Calu3 (cell line): ENCODE measurements around the gene FHL2. TPM values are rescaled to one million over a fixed set of nuclear protein-coding genes. Genes with fewer than 3 reads are reported as not detected.

Source experiments
- Bru-seq: library from RNA; stranded (reverse); fragments of 400-500 nt; gene quantifications from one replicate; lab custom pipeline; 2021; lab: Mats Ljungman, UMichigan
- BruChase-seq, 2 experiments: library from RNA; stranded (reverse); fragments of 400-500 nt; gene quantifications; one replicate each; lab custom pipeline; 2021; lab: Mats Ljungman, UMichigan
- BruUV-seq: library from RNA; stranded (reverse); fragments of 400-500 nt; replicated peaks from 2 replicates; lab custom pipeline; 2021; lab: Mats Ljungman, UMichigan
- CTCF ChIA-PET: fragments of 300-600 bp; sonication (Branson Sonifier 250); formaldehyde crosslinking; loops from one replicate; lab custom pipeline; 2022; ENCODE audit warnings: antibody characterized with exemption; lab: Charles Lee
- DNase-seq: peaks from one replicate; pipeline ENCODE4 v3.0.0; 2022
- H3K27ac Mint-ChIP-seq: one replicate; pipeline ENCODE4 v1.8.0; 2022; ENCODE audit warnings: mixed read lengths; ENCODE audit not compliant: unreplicated experiment
- H3K27me3 Mint-ChIP-seq: one replicate; pipeline ENCODE4 v1.8.0; 2022; ENCODE audit warnings: mixed read lengths; ENCODE audit not compliant: unreplicated experiment
- H3K36me3 Mint-ChIP-seq: one replicate; pipeline ENCODE4 v1.8.0; 2022; ENCODE audit warnings: mild to moderate bottlenecking, moderate library complexity, mixed read lengths; ENCODE audit not compliant: insufficient read depth, unreplicated experiment
- H3K4me1 Mint-ChIP-seq: one replicate; pipeline ENCODE4 v1.8.0; 2022; ENCODE audit warnings: mild to moderate bottlenecking, low read depth, mixed read lengths; ENCODE audit not compliant: unreplicated experiment
- H3K4me3 Mint-ChIP-seq: one replicate; pipeline ENCODE4 v1.8.0; 2022; ENCODE audit warnings: mild to moderate bottlenecking, low read depth, moderate library complexity, mixed read lengths; ENCODE audit not compliant: unreplicated experiment
- H3K9me3 Mint-ChIP-seq: one replicate; pipeline ENCODE4 v1.8.0; 2022; ENCODE audit warnings: low read depth, mixed read lengths; ENCODE audit not compliant: unreplicated experiment
- CTCF ChIP-seq: fragments of 200-600 bp; IDR thresholded peaks from one replicate; pipeline ENCODE4 v1.8.0; 2022; ENCODE audit warnings: antibody characterized with exemption; ENCODE audit not compliant: unreplicated experiment
- intact Hi-C: fragments of 100-400 bp; cut with micrococcal nuclease; formaldehyde crosslinking; loops from one replicate; pipeline ENCODE4 v1.10.0; 2022; ENCODE audit not compliant: unreplicated experiment
- long read RNA-seq: library from polyadenylated mRNA; stranded (forward); transcript quantifications from one replicate; pipeline ENCODE4 v2.0.0, GENCODE V29; 2022
- total RNA-seq: library from RNA; stranded (reverse); gene quantifications from 2 replicates; pipeline ENCODE4 v1.2.3, GENCODE V29; 2022

The FHL2 gene
- total RNA-seq, result 51.9 and 67.4 TPM in 2 replicates
- Bru-seq, nascent RNA, result percentile 89 among the genes with signal in this experiment
- BruChase-seq, experiment 1, labeled RNA remaining after a 6-hour chase, result percentile 67 among the genes with signal in this experiment
- percentile 62 among the genes with signal in this experiment for BruChase-seq, experiment 2, labeled RNA remaining after a 2-hour chase
- long read RNA-seq, transcript FHL2-205 (6 exons, 1,531 nt), result minor isoform, 24 of 90 reads
- long read RNA-seq, transcript FHL2-202 (7 exons, 1,769 nt), result major isoform, 29 of 90 reads
- long read RNA-seq, transcript FHL2-206 (6 exons, 1,367 nt), result minor isoform, 11 of 90 reads
- long read RNA-seq, transcript FHL2-201 (7 exons, 1,462 nt), result minor isoform, 10 of 90 reads
- long read RNA-seq, partial matches to known transcripts, result 2 of 90 reads
- long read RNA-seq, other reads (novel, unspliced or antisense), result 10 of 90 reads

GRCh38 chr2:105398336-105399206, at the start of gene FHL2:
FHL2 (minus strand) TSS chr2:105399051; CDS start chr2:105386516, 12,535 bp downstream.
- no TSS peak for BruUV-seq
- Mint-ChIP-seq H3K9me3 (no peaks in the 10 kb centered on the region), H3K36me3 (peaks cover 53% of the 10 kb centered on the region), H3K4me3 (peak within 1 kb of the TSS; percentile 84), H3K27me3 (no peaks in the 10 kb centered on the region), H3K4me1 (peaks cover 37% of the 10 kb centered on the region), H3K27ac (peak within 1 kb of the TSS; percentile 74)
- intact Hi-C loops, result no loop called here
- peak; percentile 47 for TF ChIP-seq CTCF
- DNase-seq, result peak; percentile 87
- CTCF ChIA-PET, result interaction anchor here (0.7 to 0.8 kb wide), 2 partner anchors 8 to 122 kb away, joined by 3 read pairs; no protein-coding TSS in a partner anchor

GRCh38 chr2:105447476-105447875, 48.6 kb upstream of the FHL2 start:
- no TSS peak for BruUV-seq
- Mint-ChIP-seq H3K27ac (peak overlapping the region; percentile 9), H3K36me3 (no peaks in the 10 kb centered on the region), H3K4me1 (peaks cover 57% of the 10 kb centered on the region), H3K4me3 (no peak overlapping the region), H3K27me3 (no peaks in the 10 kb centered on the region), H3K9me3 (no peaks in the 10 kb centered on the region)
- no peak for DNase-seq
- intact Hi-C loops, result no loop called here
- TF ChIP-seq CTCF, result no peak
- CTCF ChIA-PET, result no interaction called here

GRCh38 chr2:105446501-105446900, 47.6 kb upstream of the FHL2 start:
- peaks cover 53% of the 10 kb centered on the region for H3K4me1 Mint-ChIP-seq
- no peak overlapping the region for H3K27ac Mint-ChIP-seq
- no peak for DNase-seq
- H3K9me3 Mint-ChIP-seq, result no peaks in the 10 kb centered on the region
- intact Hi-C loops, result no loop called here
- TF ChIP-seq CTCF, result no peak
- H3K4me3 Mint-ChIP-seq, result no peak overlapping the region
- no peaks in the 10 kb centered on the region for H3K27me3 Mint-ChIP-seq
- no peaks in the 10 kb centered on the region for H3K36me3 Mint-ChIP-seq
- CTCF ChIA-PET, result no interaction called here
- BruUV-seq, result no TSS peak

- CTCF ChIA-PET, result no interaction called here
- BruUV-seq, result no TSS peak
- Mint-ChIP-seq H3K27ac (no peak overlapping the region), H3K27me3 (no peaks in the 10 kb centered on the region), H3K4me1 (peaks cover 48% of the 10 kb centered on the region), H3K9me3 (no peaks in the 10 kb centered on the region), H3K36me3 (no peaks in the 10 kb centered on the region), H3K4me3 (no peak overlapping the region)
- no peak for DNase-seq
- intact Hi-C loops, result no loop called here
- TF ChIP-seq CTCF, result no peak
These were observed 47.1 kb upstream of the FHL2 start for GRCh38 chr2:105445976-105446375.
